Loucy (cell line): ENCODE measurements around the gene CCDC92.

ENCODE experiments used
- H2AFZ ChIP-seq: fragments of 200-600 bp; sonication (generic); 2 replicates; pipeline ENCODE4 v1.6.0; 2016; ENCODE audit warnings: antibody characterized with exemption, mild to moderate bottlenecking, low read length, moderate library complexity
- H3F3A ChIP-seq: fragments of 200-600 bp; 2 replicates; pipeline ENCODE4 v1.6.0; 2016; ENCODE audit warnings: antibody characterized with exemption, low read depth, mild to moderate bottlenecking
- H3K27me3 ChIP-seq: fragments of 200-600 bp; sonication (generic); 2 replicates; pipeline ENCODE4 v1.6.1; 2014; ENCODE audit warnings: low read length, mild to moderate bottlenecking; ENCODE audit not compliant: insufficient read depth, poor library complexity, severe bottlenecking
- H3K36me3 ChIP-seq: fragments of 200-600 bp; sonication (generic); 2 replicates; pipeline ENCODE4 v1.6.1; 2016; ENCODE audit warnings: low read length; ENCODE audit not compliant: insufficient read depth
- H3K4me1 ChIP-seq: fragments of 200-600 bp; sonication (generic); 2 replicates; pipeline ENCODE4 v1.5.1; 2014; ENCODE audit warnings: low read length, mild to moderate bottlenecking; ENCODE audit not compliant: insufficient read depth, poor library complexity, severe bottlenecking
- H3K4me2 ChIP-seq: fragments of 200-600 bp; sonication (generic); 2 replicates; pipeline ENCODE4 v1.6.0; 2014; ENCODE audit warnings: antibody characterized with exemption, low read length, low read depth, mild to moderate bottlenecking; ENCODE audit not compliant: poor library complexity, severe bottlenecking
- H3K4me3 ChIP-seq: fragments of 200-600 bp; sonication (generic); 2 replicates; pipeline ENCODE4 v1.5.1; 2014; ENCODE audit warnings: low read length, mild to moderate bottlenecking, mixed read lengths; ENCODE audit not compliant: poor library complexity, severe bottlenecking
- H3K79me2 ChIP-seq: fragments of 200-600 bp; sonication (generic); 2 replicates; pipeline ENCODE4 v1.6.1; 2014; ENCODE audit warnings: low read length; ENCODE audit not compliant: insufficient read depth
- H3K9ac ChIP-seq: fragments of 200-600 bp; sonication (generic); 2 replicates; pipeline ENCODE4 v1.6.0; 2014; ENCODE audit warnings: mild to moderate bottlenecking, low read depth, low read length, moderate library complexity; ENCODE audit not compliant: poor library complexity, severe bottlenecking
- H3K9me2 ChIP-seq: fragments of 200-600 bp; sonication (generic); replicated peaks from 2 replicates; pipeline ENCODE4 v1.6.1; 2016; ENCODE audit warnings: low read depth, low read length, mixed read lengths
- H3K9me3 ChIP-seq: fragments of 200-600 bp; sonication (generic); 2 replicates; pipeline ENCODE4 v1.6.1; 2014; ENCODE audit warnings: mild to moderate bottlenecking, antibody characterized with exemption, low read length, low read depth; ENCODE audit not compliant: insufficient read depth
- H4K20me1 ChIP-seq: fragments of 200-600 bp; sonication (generic); 2 replicates; pipeline ENCODE4 v1.6.0; 2014; ENCODE audit warnings: antibody characterized with exemption, low read length, mild to moderate bottlenecking; ENCODE audit not compliant: insufficient read depth, poor library complexity, severe bottlenecking
- CTCF ChIP-seq: fragments of 200-600 bp; sonication (generic); conservative IDR thresholded peaks from 2 replicates; pipeline ENCODE4 v1.5.1; 2014; ENCODE audit warnings: mild to moderate bottlenecking, antibody characterized with exemption, low read length
- EZH2phosphoT487 ChIP-seq: fragments of 200-600 bp; IDR thresholded peaks from 2 replicates; pipeline ENCODE4 v1.6.1; 2018; ENCODE audit warnings: antibody characterized with exemption, mild to moderate bottlenecking, moderate library complexity, borderline replicate concordance

CCDC92 gene

GRCh38 chr12:123967121-123967586 lies 5.5 kb downstream of the CCDC92 start:
- H3K9me2 ChIP-seq, result no peaks in the 10 kb centered on the region
- H3F3A ChIP-seq, result no peaks in the 10 kb centered on the region; the same call in 1 of the 2 replicates
- H4K20me1 ChIP-seq, result peaks cover 3% of the 10 kb centered on the region
- no peak overlapping the region for H3K9ac ChIP-seq
- H3K4me2 ChIP-seq, result no peak overlapping the region
- no peak overlapping the region for H3K4me3 ChIP-seq
- no peak overlapping the region for H2AFZ ChIP-seq
- no peaks in the 10 kb centered on the region for H3K27me3 ChIP-seq
- peaks cover 11% of the 10 kb centered on the region for H3K4me1 ChIP-seq
- peaks cover 6% of the 10 kb centered on the region; the same call in 1 of the 2 replicates for H3K79me2 ChIP-seq
- H3K9me3 ChIP-seq, result no peaks in the 10 kb centered on the region
- H3K36me3 ChIP-seq, result no peaks in the 10 kb centered on the region
- no peak for TF ChIP-seq CTCF
- no peak for TF ChIP-seq EZH2phosphoT487

GRCh38 chr12:123966596-123966995 lies 6.0 kb downstream of the CCDC92 start:
- TF ChIP-seq CTCF, result no peak
- TF ChIP-seq EZH2phosphoT487, result no peak
- Histone ChIP-seq H2AFZ (no peak overlapping the region), H3K9me3 (no peaks in the 10 kb centered on the region), H3K4me1 (peaks cover 10% of the 10 kb centered on the region), H3K27me3 (no peaks in the 10 kb centered on the region), H4K20me1 (peaks cover 3% of the 10 kb centered on the region), H3K4me2 (no peak overlapping the region), H3K79me2 (peaks cover 6% of the 10 kb centered on the region; the same call in 1 of the 2 replicates), H3K36me3 (no peaks in the 10 kb centered on the region), H3K9ac (no peak overlapping the region), H3F3A (no peaks in the 10 kb centered on the region; the same call in 1 of the 2 replicates), H3K4me3 (no peak overlapping the region), H3K9me2 (no peaks in the 10 kb centered on the region)

- Histone ChIP-seq H3K4me3 (no peak overlapping the region), H3K27me3 (no peaks in the 10 kb centered on the region), H4K20me1 (no peaks in the 10 kb centered on the region), H3K4me2 (no peak overlapping the region), H3K9me2 (no peaks in the 10 kb centered on the region), H2AFZ (no peak overlapping the region), H3K36me3 (no peaks in the 10 kb centered on the region), H3F3A (no peaks in the 10 kb centered on the region; the same call in 1 of the 2 replicates), H3K79me2 (peaks cover under 1% of the 10 kb centered on the region; the same call in 1 of the 2 replicates), H3K9me3 (no peaks in the 10 kb centered on the region), H3K4me1 (no peaks in the 10 kb centered on the region), H3K9ac (no peak overlapping the region)
- no peak for TF ChIP-seq CTCF
- TF ChIP-seq EZH2phosphoT487, result no peak
Observed at GRCh38 chr12:123965382-123965781, 7.2 kb downstream of the CCDC92 start.
